ENCODE measurements around the gene ADORA2B. TPM values are rescaled to one million over a fixed set of nuclear protein-coding genes. Genes with fewer than 3 reads are reported as not detected.
"Not testable (repeated sequence)": the region's sequence is repeated elsewhere in the genome, so short reads cannot be mapped to it uniquely, and the experiment has no call there.

The ADORA2B gene
- total and polyA plus RNA-seq, 2 of the 4 experiments (the other 2 are of a cell fraction) = 5.2 to 5.5 TPM

DNA sequence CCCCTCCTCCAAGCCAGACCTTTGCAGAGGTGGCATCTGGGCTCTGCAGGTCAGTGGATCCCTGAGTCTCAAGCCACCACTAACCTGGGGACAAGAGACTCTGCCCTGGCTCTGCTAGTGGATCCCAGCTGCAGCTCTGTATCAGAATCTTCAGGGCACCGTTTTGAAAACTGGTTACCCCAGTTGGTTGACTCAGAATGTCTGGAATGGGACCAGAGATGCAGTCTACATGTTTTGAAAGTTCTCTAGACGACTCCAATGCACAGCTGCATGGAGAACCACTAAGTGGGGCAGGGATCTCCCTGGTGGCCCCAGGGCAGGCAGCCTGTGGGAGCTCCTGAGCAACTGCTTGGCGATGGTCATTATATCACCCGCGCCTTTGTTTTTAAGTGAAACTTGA is 34.1 kb upstream of the ADORA2B start:
- 81% methylated on average over 5 of the region's 5 CpGs; no CpG with 5 or more reads in 1 of the 2 experiments for WGBS, 2 experiments (ENCODE audit: extremely low coverage in 2 of 2, insufficient read length in 1 of 2)
- no peak overlapping the region for H3K14ac ChIP-seq (replicated peaks; ENCODE audit: low read depth, low read length)
- H3K23ac ChIP-seq (ENCODE audit: low read depth, low read length) = no peak overlapping the region
- H2BK15ac ChIP-seq (ENCODE audit: low read depth, low read length) = no peak overlapping the region
- dilution Hi-C loops (cut with HindIII; ENCODE audit: low sequenced_read_pairs, unreplicated experiment) = no loop called here
- H3K56ac ChIP-seq (ENCODE audit: extremely low read depth, insufficient read depth, low read length) = no peak overlapping the region
- H3K27ac ChIP-seq (ENCODE audit: insufficient read depth, low read length) = no peak overlapping the region
- in situ Hi-C loops (cut with MboI; ENCODE audit: low sequenced_read_pairs) = no loop called here
- no peak overlapping the region for H4K5ac ChIP-seq (ENCODE audit: low read depth, low read length)
- intact Hi-C loops (cut with micrococcal nuclease) = no loop called here
- no peak overlapping the region for H2AK5ac ChIP-seq (ENCODE audit: low read depth, low read length)
- peaks cover 2% of the 10 kb centered on the region; the same call in 1 of the 2 replicates for H3K9me1 ChIP-seq (ENCODE audit: insufficient read depth, low read length)
- H3K4me3 ChIP-seq (ENCODE audit: insufficient read depth, low read depth, low read length) = no peak overlapping the region
- H2AK9ac ChIP-seq (replicated peaks; ENCODE audit: low read depth, low read length, poor library complexity) = no peak overlapping the region
- H2BK120ac ChIP-seq (ENCODE audit: low read depth, low read length) = no peak overlapping the region
- H2BK5ac ChIP-seq (ENCODE audit: low read depth, low read length, poor library complexity, severe bottlenecking) = no peak overlapping the region
- H4K8ac ChIP-seq (ENCODE audit: low read depth in 2 of 2, low read length in 2 of 2) = no peak overlapping the region
- no peak overlapping the region for H2AFZ ChIP-seq (replicated peaks; ENCODE audit: low read length, poor library complexity)
- H3K36me3 ChIP-seq (ENCODE audit: control insufficient read depth, insufficient read depth, low read length) = no peaks in the 10 kb centered on the region
- no peak overlapping the region for H3K18ac ChIP-seq (ENCODE audit: low read depth, low read length)
- peak; percentile 36 for DNase-seq
- H3K4me1 ChIP-seq (ENCODE audit: control insufficient read depth, insufficient read depth, low read length) = peaks cover 6% of the 10 kb centered on the region
- H4K20me1 ChIP-seq (ENCODE audit: insufficient read depth, low read length) = no peaks in the 10 kb centered on the region
- H2BK20ac ChIP-seq (ENCODE audit: low read depth, low read length) = no peak overlapping the region
- no peak overlapping the region for H3K4ac ChIP-seq (ENCODE audit: low read depth, low read length)
- peaks cover 6% of the 10 kb centered on the region for H3K9me3 ChIP-seq (ENCODE audit: control insufficient read depth, insufficient read depth, low read length)
- no peak overlapping the region for H3K4me2 ChIP-seq (ENCODE audit: low read depth, low read length)
- BruUV-seq (replicated peaks) = no TSS peak
- H3K27me3 ChIP-seq (ENCODE audit: control insufficient read depth, insufficient read depth, low read length) = peaks cover 2% of the 10 kb centered on the region; the same call in 1 of the 2 replicates
- no peaks in the 10 kb centered on the region for H3K79me1 ChIP-seq (ENCODE audit: low read depth in 1 of 2, low read length in 2 of 2)
- peak; percentile 35; the same call in 1 of the 2 replicates for ATAC-seq (ENCODE audit: low read depth)
- ChIA-PET CTCF (no interaction called here), POLR2A (ENCODE audit: unreplicated experiment) (no interaction called here)
- no peak for TF ChIP-seq FOS (IDR thresholded peaks at IDR 0.05; ENCODE audit: low read depth, low read length)
- no peak for TF ChIP-seq MXI1 (IDR thresholded peaks at IDR 0.05; ENCODE audit: borderline replicate concordance, low read depth, low read length)
- TF ChIP-seq, protein P1, sequence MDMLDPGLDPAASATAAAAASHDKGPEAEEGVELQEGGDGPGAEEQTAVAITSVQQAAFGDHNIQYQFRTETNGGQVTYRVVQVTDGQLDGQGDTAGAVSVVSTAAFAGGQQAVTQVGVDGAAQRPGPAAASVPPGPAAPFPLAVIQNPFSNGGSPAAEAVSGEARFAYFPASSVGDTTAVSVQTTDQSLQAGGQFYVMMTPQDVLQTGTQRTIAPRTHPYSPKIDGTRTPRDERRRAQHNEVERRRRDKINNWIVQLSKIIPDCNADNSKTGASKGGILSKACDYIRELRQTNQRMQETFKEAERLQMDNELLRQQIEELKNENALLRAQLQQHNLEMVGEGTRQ (IDR thresholded peaks at IDR 0.05; ENCODE audit: low read depth, low read length) = no peak
- no peak for TF ChIP-seq MAZ (IDR thresholded peaks at IDR 0.05; ENCODE audit: borderline replicate concordance, low read depth, low read length)
- no peak for TF ChIP-seq SMC3 (IDR thresholded peaks at IDR 0.05; ENCODE audit: low read depth, low read length)
- no peak for TF ChIP-seq CEBPB (IDR thresholded peaks at IDR 0.05; ENCODE audit: low read depth, low read length)
- TF ChIP-seq POLR2A (IDR thresholded peaks at IDR 0.05; ENCODE audit: low read depth, low read length) = no peak
- no peak overlapping the region for H3K9ac ChIP-seq (ENCODE audit: low read depth, low read length)
- no peak overlapping the region for H4K91ac ChIP-seq (ENCODE audit: insufficient read depth, low read depth, low read length)

GRCh38 chr17:15911701-15912100 is 33.2 kb upstream of the ADORA2B start:
- CTCF ChIA-PET; dilution Hi-C loops (cut with HindIII; ENCODE audit: low sequenced_read_pairs, unreplicated experiment): not testable (repeated sequence)

More at GRCh38 chr17:15911701-15912100, 33.2 kb upstream of the ADORA2B start:
- H3K9me3 ChIP-seq (ENCODE audit: control insufficient read depth, insufficient read depth, low read length); H2BK20ac ChIP-seq (ENCODE audit: low read depth, low read length); H2BK120ac ChIP-seq (ENCODE audit: low read depth, low read length); H3K4me3 ChIP-seq (ENCODE audit: insufficient read depth, low read depth, low read length); H3K27me3 ChIP-seq (ENCODE audit: control insufficient read depth, insufficient read depth, low read length); in situ Hi-C loops (cut with MboI; ENCODE audit: low sequenced_read_pairs); H3K36me3 ChIP-seq (ENCODE audit: control insufficient read depth, insufficient read depth, low read length); H3K4ac ChIP-seq (ENCODE audit: low read depth, low read length); H3K4me1 ChIP-seq (ENCODE audit: control insufficient read depth, insufficient read depth, low read length); POLR2A ChIA-PET (ENCODE audit: unreplicated experiment); intact Hi-C loops (cut with micrococcal nuclease); H2BK15ac ChIP-seq (ENCODE audit: low read depth, low read length); H4K8ac ChIP-seq (ENCODE audit: low read depth in 2 of 2, low read length in 2 of 2); H2AK9ac ChIP-seq (replicated peaks; ENCODE audit: low read depth, low read length, poor library complexity); DNase-seq; H2AFZ ChIP-seq (replicated peaks; ENCODE audit: low read length, poor library complexity); H2AK5ac ChIP-seq (ENCODE audit: low read depth, low read length); H4K5ac ChIP-seq (ENCODE audit: low read depth, low read length); H3K4me2 ChIP-seq (ENCODE audit: low read depth, low read length); H3K79me1 ChIP-seq (ENCODE audit: low read depth in 1 of 2, low read length in 2 of 2); H3K9me1 ChIP-seq (ENCODE audit: insufficient read depth, low read length); H4K91ac ChIP-seq (ENCODE audit: insufficient read depth, low read depth, low read length); H3K23ac ChIP-seq (ENCODE audit: low read depth, low read length); BruUV-seq (replicated peaks); H3K18ac ChIP-seq (ENCODE audit: low read depth, low read length); H3K56ac ChIP-seq (ENCODE audit: extremely low read depth, insufficient read depth, low read length); H3K9ac ChIP-seq (ENCODE audit: low read depth, low read length); H3K14ac ChIP-seq (replicated peaks; ENCODE audit: low read depth, low read length); ATAC-seq (ENCODE audit: low read depth); H3K27ac ChIP-seq (ENCODE audit: insufficient read depth, low read length); H2BK5ac ChIP-seq (ENCODE audit: low read depth, low read length, poor library complexity, severe bottlenecking); H4K20me1 ChIP-seq (ENCODE audit: insufficient read depth, low read length): not testable (repeated sequence)
- 80% methylated on average over 2 of the region's 5 CpGs; no CpG with 5 or more reads in 1 of the 2 experiments for WGBS, 2 experiments (ENCODE audit: extremely low coverage in 2 of 2, insufficient read length in 1 of 2)

Measured in IMR-90 (cell line).